ENCODE data around the gene GADD45G. TPM values are rescaled to one million over a fixed set of nuclear protein-coding genes. Genes with fewer than 3 reads are reported as not detected.

Gene GADD45G
- total and polyA plus RNA-seq, 2 experiments from 2014 or later = 32.7 to 44.6 TPM

GRCh38 chr9:89626741-89627265 lies 22.0 kb downstream of the GADD45G start:
- Histone ChIP-seq H3K36me3 (no peaks in the 10 kb centered on the region), H3K9me3 (ENCODE audit: low read depth) (no peaks in the 10 kb centered on the region), H3K4me1 (ENCODE audit: low read depth) (peaks cover 16% of the 10 kb centered on the region), H3K27ac (no peak overlapping the region), H3K4me3 (no peak overlapping the region), H3K27me3 (no peaks in the 10 kb centered on the region)
- no peak for DNase-seq (ENCODE audit: low read depth in 1 of 2, low spot score in 1 of 2)
- TF ChIP-seq CTCF (IDR thresholded peaks at IDR 0.05; ENCODE audit: low read depth, low read length) = no peak

- no peak for TF ChIP-seq CTCF (IDR thresholded peaks at IDR 0.05; ENCODE audit: low read depth, low read length)
- no peak for DNase-seq (ENCODE audit: low read depth in 1 of 2, low spot score in 1 of 2)
- Histone ChIP-seq H3K9me3 (ENCODE audit: low read depth) (no peaks in the 10 kb centered on the region), H3K4me3 (no peak overlapping the region), H3K27ac (no peak overlapping the region), H3K4me1 (ENCODE audit: low read depth) (peaks cover 12% of the 10 kb centered on the region), H3K27me3 (no peaks in the 10 kb centered on the region), H3K36me3 (no peaks in the 10 kb centered on the region)
These were observed 23.8 kb downstream of the GADD45G start for GRCh38 chr9:89628601-89629000.

- Histone ChIP-seq H3K27ac (no peak overlapping the region), H3K27me3 (no peaks in the 10 kb centered on the region)
- DNase-seq (ENCODE audit: low read depth in 1 of 2, low spot score in 1 of 2) = no peak
These were observed 24.5 kb downstream of the GADD45G start for GRCh38 chr9:89629081-89629976.

GRCh38 chr9:89630508-89630907 lies 25.7 kb downstream of the GADD45G start:
- no peak for DNase-seq (ENCODE audit: low read depth in 1 of 2, low spot score in 1 of 2)
- H3K4me3 ChIP-seq = no peak overlapping the region

More at GRCh38 chr9:89629081-89629976, 24.5 kb downstream of the GADD45G start:
- Histone ChIP-seq H3K36me3 (no peaks in the 10 kb centered on the region), H3K9me3 (ENCODE audit: low read depth) (no peaks in the 10 kb centered on the region), H3K4me3 (no peak overlapping the region), H3K4me1 (ENCODE audit: low read depth) (peaks cover 9% of the 10 kb centered on the region)
- no peak for TF ChIP-seq CTCF (IDR thresholded peaks at IDR 0.05; ENCODE audit: low read depth, low read length)

DNA sequence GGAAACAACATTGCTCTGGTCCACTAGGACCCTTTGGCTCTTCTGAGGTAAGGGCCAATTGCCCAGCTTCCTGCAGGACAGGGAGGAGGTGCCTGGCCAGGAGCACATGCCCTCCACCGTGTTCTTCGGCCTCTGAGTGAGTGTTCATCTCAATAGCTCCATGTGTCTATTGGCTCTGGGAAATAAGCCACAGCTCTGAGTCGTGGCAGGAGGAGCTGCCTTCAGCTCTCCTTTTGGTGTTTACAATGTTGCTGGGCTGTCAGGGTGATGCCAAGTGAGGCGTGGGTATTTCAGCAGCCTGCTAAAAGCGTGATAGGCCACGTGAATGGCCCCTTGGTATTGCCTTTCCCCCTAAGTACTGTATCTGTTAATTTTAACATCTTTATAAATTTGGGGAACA lies 26.6 kb downstream of the GADD45G start:
- H3K36me3 ChIP-seq = no peaks in the 10 kb centered on the region
- H3K9me3 ChIP-seq (ENCODE audit: low read depth) = no peaks in the 10 kb centered on the region
- DNase-seq (ENCODE audit: low read depth in 1 of 2, low spot score in 1 of 2) = no peak
- TF ChIP-seq CTCF (IDR thresholded peaks at IDR 0.05; ENCODE audit: low read depth, low read length) = no peak
- no peaks in the 10 kb centered on the region for H3K27me3 ChIP-seq
- peaks cover 12% of the 10 kb centered on the region for H3K4me1 ChIP-seq (ENCODE audit: low read depth)
- no peak overlapping the region for H3K27ac ChIP-seq
- H3K4me3 ChIP-seq = no peak overlapping the region

More at GRCh38 chr9:89630508-89630907, 25.7 kb downstream of the GADD45G start:
- no peaks in the 10 kb centered on the region for H3K27me3 ChIP-seq
- no peaks in the 10 kb centered on the region for H3K9me3 ChIP-seq (ENCODE audit: low read depth)
- H3K27ac ChIP-seq = no peak overlapping the region
- peaks cover 14% of the 10 kb centered on the region for H3K4me1 ChIP-seq (ENCODE audit: low read depth)
- no peak for TF ChIP-seq CTCF (IDR thresholded peaks at IDR 0.05; ENCODE audit: low read depth, low read length)
- H3K36me3 ChIP-seq = no peaks in the 10 kb centered on the region

Data from cardiac muscle cell (in vitro differentiated cells and primary cell).